Omental fat pad (tissue), 4 donors: Measurements from ENCODE around the gene ATP11A. TPM values are rescaled to one million over a fixed set of nuclear protein-coding genes. Genes with fewer than 3 reads are reported as not detected.

Experiments
- ATAC-seq: fragments of 150-250 bp; one replicate; pipeline ENCODE4 v1.9.1; 2016; ENCODE audit warnings: mild to moderate bottlenecking, moderate library complexity; ENCODE audit not compliant: low FRiP score
- DNase-seq: peaks from one replicate; pipeline ENCODE4 v3.0.0-alpha.2; 2019; ENCODE audit warnings: low spot score
- total RNA-seq, 4 donors: library from RNA; depleted of rRNA; stranded (reverse); fragments of >200 nt; gene quantifications; one replicate each; pipeline ENCODE4 v1.1.0, GENCODE V29; 2016
- TF ChIP-seq, protein P1 (sequence below), 3 donors: fragments of 450-650 bp; IDR thresholded peaks; one replicate each; pipeline ENCODE4 v1.5.1; 2016 to 2017; ENCODE audit warnings: antibody characterized with exemption in 3 of 3, mild to moderate bottlenecking in 3 of 3, moderate library complexity in 2 of 3

ATP11A gene
- total RNA-seq, 4 donors from 2014 or later, result 32.8 to 61.4 (median 45.7) TPM

DNA sequence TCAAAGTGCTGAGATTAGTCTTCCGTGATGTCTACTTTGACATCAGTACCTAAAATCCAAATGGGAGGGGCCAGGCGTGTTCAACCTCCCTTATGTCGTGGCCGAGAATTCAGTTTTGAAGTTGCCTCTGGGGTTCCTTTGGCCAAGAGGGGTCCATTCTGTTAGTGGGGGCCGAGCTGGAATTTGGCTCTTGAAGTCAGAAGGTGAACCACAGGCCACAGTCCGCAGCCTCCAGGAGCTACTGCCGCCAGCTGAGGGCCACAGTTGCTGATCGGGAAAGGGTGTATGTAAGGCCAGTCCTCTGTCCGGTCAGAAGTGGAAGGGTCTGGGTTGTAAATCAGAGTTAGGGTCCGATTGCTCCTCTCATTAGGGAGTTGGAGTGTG, 31.0 kb downstream of the ATP11A start:
- DNase-seq (no peak), ATAC-seq (no peak)
- TF ChIP-seq, protein P1, sequence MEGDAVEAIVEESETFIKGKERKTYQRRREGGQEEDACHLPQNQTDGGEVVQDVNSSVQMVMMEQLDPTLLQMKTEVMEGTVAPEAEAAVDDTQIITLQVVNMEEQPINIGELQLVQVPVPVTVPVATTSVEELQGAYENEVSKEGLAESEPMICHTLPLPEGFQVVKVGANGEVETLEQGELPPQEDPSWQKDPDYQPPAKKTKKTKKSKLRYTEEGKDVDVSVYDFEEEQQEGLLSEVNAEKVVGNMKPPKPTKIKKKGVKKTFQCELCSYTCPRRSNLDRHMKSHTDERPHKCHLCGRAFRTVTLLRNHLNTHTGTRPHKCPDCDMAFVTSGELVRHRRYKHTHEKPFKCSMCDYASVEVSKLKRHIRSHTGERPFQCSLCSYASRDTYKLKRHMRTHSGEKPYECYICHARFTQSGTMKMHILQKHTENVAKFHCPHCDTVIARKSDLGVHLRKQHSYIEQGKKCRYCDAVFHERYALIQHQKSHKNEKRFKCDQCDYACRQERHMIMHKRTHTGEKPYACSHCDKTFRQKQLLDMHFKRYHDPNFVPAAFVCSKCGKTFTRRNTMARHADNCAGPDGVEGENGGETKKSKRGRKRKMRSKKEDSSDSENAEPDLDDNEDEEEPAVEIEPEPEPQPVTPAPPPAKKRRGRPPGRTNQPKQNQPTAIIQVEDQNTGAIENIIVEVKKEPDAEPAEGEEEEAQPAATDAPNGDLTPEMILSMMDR (IDR thresholded peaks at IDR 0.05), result no peak

DNA sequence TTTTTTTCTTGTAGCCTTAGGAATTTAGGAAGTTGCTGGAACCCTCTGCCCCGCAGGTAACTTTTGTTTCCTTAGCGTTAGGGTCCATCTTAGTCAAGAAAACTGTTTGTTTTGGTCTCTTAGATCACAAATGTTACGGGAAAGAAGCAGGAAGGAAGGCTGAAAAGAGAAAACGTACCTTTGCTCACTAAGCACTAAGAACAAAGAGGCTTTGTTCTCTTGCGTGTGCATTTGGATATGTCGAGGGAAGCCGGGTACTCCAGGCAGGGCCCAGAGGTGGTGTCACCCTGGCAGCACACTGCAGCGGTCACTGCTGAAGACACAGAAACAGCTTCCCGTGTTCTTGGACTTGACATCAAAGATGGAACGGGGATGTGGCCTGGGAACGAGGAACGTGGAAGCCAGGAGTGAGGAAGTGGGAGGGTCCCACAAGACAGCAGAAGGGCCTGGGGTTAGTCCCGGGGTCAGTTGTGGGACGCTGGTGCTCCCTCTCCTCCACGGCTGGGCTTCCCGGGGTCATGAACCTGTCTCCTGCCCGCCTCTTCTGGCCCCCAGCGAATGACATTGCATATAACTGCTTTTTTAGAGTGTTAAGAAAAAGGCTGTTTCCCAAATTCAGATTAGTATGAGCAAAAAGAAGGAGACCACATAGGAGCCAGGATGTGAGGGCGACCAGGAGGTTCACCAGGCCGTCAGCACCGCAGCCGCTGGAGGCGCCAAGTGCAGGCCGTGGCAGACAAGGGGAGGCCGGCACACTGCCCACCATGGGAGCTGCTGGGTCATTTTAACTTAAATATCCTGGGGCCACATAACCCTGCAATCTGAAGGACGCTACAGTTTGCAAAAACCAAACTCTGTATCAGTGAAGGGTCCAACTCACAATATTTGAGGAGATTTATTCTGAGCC, 31.6 kb downstream of the ATP11A start:
- no peak for DNase-seq
- TF ChIP-seq, protein P1 (IDR thresholded peaks at IDR 0.05), result no peak
- no peak for ATAC-seq

DNA sequence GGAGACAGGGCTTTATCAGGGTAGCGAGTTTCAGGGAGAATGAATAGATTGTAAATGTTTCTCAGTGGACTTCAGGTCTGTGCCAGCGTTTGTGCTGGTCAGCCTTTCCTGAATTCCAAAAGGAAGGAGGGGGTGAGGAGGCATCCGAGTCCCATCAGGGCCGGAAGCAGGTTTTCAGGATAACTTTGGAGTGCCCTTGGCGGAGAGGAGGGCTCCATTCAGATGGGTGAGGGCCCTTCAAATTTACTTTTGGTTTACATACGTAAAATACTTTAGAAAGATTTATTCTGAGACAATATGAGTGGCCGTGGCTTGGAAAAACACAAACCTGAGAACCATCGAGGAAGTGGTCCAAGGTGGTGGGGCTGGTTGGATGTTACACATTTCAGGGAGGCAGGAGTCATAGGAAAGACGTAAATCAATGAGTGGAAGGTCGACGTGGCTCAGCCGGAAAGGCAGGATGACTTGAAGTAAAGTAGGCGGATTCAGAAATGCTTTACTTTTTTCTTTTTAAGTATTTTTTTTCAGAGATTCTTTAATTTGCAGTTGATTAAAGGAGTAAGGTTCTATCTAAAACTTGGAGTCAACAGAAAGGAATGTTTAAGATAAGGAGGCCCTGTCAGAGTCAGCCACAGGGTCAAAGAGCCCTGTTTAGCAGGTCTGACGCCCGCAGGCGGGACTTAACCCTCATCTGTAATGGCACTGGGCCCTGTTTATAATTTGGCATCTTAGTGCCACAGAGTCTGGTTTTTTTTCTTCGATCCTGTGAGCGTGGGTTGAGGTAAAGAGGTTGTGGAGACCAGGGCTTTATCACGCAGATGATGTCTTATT, 32.8 kb downstream of the ATP11A start:
- TF ChIP-seq, protein P1 (IDR thresholded peaks at IDR 0.05), result no peak
- peak; percentile 91 for ATAC-seq
- no peak for DNase-seq

DNA sequence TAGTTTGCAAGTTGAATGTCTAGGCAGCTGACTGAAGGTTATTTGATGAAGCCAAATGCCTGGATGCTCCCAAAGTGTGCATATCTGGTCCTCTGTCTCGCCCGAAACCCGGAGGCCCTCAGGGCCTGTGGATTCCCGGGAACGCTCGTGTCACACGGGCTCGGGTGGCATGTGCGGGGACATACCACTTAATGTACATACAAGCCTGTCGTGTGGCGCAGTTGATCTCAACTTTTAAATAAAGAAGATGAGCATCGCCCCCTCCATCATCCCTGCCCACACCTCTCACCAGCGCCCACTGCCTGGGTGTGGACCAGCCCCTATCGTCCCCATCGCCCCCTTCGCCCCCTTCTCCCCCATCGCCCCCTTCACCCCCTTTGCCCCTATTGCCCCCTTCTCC, 33.9 kb downstream of the ATP11A start:
- no peak for ATAC-seq
- DNase-seq, result no peak

DNA sequence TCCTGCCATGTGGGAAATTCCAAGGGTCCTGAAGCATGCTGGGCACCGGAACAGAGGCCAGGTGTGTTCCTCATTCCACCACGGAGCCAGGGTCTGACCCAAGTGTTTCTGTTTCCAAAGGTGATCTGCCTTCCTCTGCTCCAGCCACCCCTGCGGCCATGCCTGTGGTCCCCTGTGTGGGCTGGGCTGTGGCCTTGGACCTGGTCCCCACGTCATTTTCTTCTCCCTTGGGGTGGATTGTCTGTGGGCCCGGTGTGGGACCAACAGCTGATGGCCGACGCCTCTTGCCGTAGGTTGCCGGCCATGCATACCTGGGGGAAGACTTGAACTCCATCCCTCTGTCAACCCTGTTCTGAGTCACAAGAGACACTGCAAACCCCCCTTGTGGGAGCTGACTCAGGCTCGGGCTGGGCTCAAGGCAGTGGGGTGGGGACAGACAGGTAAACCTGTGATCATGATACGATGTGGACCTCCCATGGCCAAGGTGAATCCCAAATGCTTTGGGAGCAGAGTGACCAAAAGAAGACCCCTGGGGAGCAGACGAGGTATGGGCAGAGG, 35.0 kb downstream of the ATP11A start:
- DNase-seq (no peak), ATAC-seq (no peak)
- TF ChIP-seq, protein P1 (IDR thresholded peaks at IDR 0.05), result no peak

More for the DNA sequence above, 33.9 kb downstream of the ATP11A start:
- TF ChIP-seq, protein P1 (IDR thresholded peaks at IDR 0.05), result no peak

DNA sequence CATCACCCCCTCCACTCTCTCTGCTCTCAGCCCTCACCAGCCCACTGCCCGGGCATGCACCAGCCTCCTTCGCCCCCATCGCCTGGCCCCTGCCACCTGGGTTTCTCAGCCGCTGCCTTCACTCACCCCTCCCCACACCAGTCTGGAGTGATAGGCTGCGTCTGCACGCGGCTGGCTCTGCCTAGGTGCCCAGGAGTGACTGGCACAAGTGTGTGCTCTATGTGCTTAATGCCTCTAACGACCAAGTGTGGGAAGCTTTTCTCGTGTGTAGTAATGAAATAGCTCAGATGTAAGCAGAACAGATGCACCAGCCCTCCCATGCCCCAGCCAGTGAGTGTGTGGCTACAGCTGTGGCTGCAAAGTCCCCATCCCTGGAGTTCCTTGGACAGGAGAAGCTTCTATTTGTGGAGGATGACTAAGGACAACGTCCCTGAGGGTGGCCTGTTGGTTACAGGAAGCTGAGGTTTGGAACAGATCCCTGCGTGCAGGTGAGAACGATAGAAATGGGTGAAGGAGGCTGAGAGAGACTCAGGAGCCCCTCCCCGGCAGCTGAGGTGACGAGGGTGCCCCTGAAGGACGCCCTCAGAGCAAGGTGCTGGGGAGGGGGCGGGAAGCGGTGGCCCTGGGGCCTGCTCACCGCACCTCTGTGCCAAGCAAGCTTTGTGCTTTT, 35.6 kb downstream of the ATP11A start:
- DNase-seq (no peak), ATAC-seq (no peak)
- TF ChIP-seq, protein P1 (IDR thresholded peaks at IDR 0.05), result no peak
